CD4-positive, alpha-beta memory T cell (primary cell): ENCODE data around the gene ELFN1. TPM values are rescaled to one million over a fixed set of nuclear protein-coding genes. Genes with fewer than 3 reads are reported as not detected.

Experiments
- CTCF ChIA-PET: fragments of 350-600 bp; sonication (Branson Sonifier 250); formaldehyde crosslinking; loops from one replicate; lab custom pipeline; 2021; ENCODE audit warnings: inconsistent platforms; ENCODE audit not compliant: partially characterized antibody; lab: Charles Lee
- POLR2A ChIA-PET: fragments of 350-600 bp; sonication (Branson Sonifier 250); formaldehyde crosslinking; loops from one replicate; lab custom pipeline; 2021; ENCODE audit not compliant: partially characterized antibody; lab: Charles Lee
- DNase-seq, 5 donors: peaks; one replicate each; pipeline versions ENCODE4 v3.0.0 to v3.0.0-alpha.2; 2020 to 2022; ENCODE audit warnings: mixed read lengths in 1 of 5
- H3K27ac ChIP-seq: one replicate; pipeline ENCODE4 v1.7.0; 2013; ENCODE audit warnings: low read depth, low read length
- H3K27me3 ChIP-seq: 2 replicates; pipeline ENCODE4 v1.7.0; 2013; ENCODE audit warnings: mild to moderate bottlenecking, low read length, moderate library complexity; ENCODE audit not compliant: insufficient read depth
- H3K36me3 ChIP-seq: 2 replicates; pipeline ENCODE4 v1.7.0; 2013; ENCODE audit warnings: mild to moderate bottlenecking, low read length, moderate library complexity; ENCODE audit not compliant: insufficient read depth
- H3K4me1 ChIP-seq: 2 replicates; pipeline ENCODE4 v1.7.0; 2013; ENCODE audit warnings: mild to moderate bottlenecking, low read length, moderate library complexity; ENCODE audit not compliant: insufficient read depth
- H3K4me3 ChIP-seq, 2 donors: one replicate each; pipeline ENCODE4 v1.7.0; 2013; ENCODE audit warnings: low read length in 2 of 2, mild to moderate bottlenecking in 1 of 2
- H3K9me3 ChIP-seq, 2 donors: one replicate each; pipeline ENCODE4 v1.7.0; 2013; ENCODE audit warnings: low read length in 2 of 2, control low read depth in 1 of 2; ENCODE audit not compliant: control insufficient read depth in 1 of 2
- H3K27ac Mint-ChIP-seq, 7 donors: one replicate each; pipeline ENCODE4 v1.8.0; 2020 to 2021; ENCODE audit warnings: mixed read lengths in 7 of 7, mild to moderate bottlenecking in 6 of 7, inconsistent platforms in 3 of 7, moderate library complexity in 3 of 7
- H3K27me3 Mint-ChIP-seq, 2 donors: one replicate each; pipeline ENCODE4 v1.8.0; 2020 to 2021; ENCODE audit warnings: mixed read lengths in 2 of 2
- H3K36me3 Mint-ChIP-seq, 2 donors: one replicate each; pipeline ENCODE4 v1.8.0; 2020 to 2021; ENCODE audit warnings: mixed read lengths in 2 of 2, inconsistent platforms in 1 of 2, mild to moderate bottlenecking in 1 of 2
- H3K4me1 Mint-ChIP-seq, 4 donors: one replicate each; pipeline ENCODE4 v1.8.0; 2020 to 2021; ENCODE audit warnings: mixed read lengths in 4 of 4, mild to moderate bottlenecking in 1 of 4
- H3K4me3 Mint-ChIP-seq, 8 donors: one replicate each; pipeline ENCODE4 v1.8.0; 2020 to 2021; ENCODE audit warnings: mixed read lengths in 8 of 8, mild to moderate bottlenecking in 7 of 8, moderate library complexity in 6 of 8, inconsistent platforms in 3 of 8
- H3K9me3 Mint-ChIP-seq, 8 donors: one replicate each; pipeline ENCODE4 v1.8.0; 2020 to 2021; ENCODE audit warnings: mixed read lengths in 8 of 8, mild to moderate bottlenecking in 5 of 8, inconsistent platforms in 3 of 8, moderate library complexity in 1 of 8
- intact Hi-C: fragments of 100-400 bp; cut with micrococcal nuclease; formaldehyde crosslinking; loops from one replicate; pipeline ENCODE4 v1.15.1; 2023
- polyA plus RNA-seq, 2 donors: library from polyadenylated mRNA; unstranded; fragments of 300-500 nt; fragmentation: Illumina TruSeq; gene quantifications; one replicate each; pipeline ENCODE4 v1.2.3, GENCODE V29; 2021
- total RNA-seq, 2 experiments: library from RNA; stranded (reverse); gene quantifications; one replicate each; pipeline ENCODE4 v1.2.3, GENCODE V29; 2021

Gene ELFN1
- total and polyA plus RNA-seq, 4 experiments from 2014 or later = 0.12 TPM; not detected in 3

- H3K4me1 ChIP-seq = no peaks in the 10 kb centered on the region
- no peaks in the 10 kb centered on the region for H3K9me3 Mint-ChIP-seq
- ChIA-PET CTCF (no interaction called here), POLR2A (no interaction called here)
- no peak overlapping the region for H3K27ac Mint-ChIP-seq
- H3K4me3 ChIP-seq = no peak overlapping the region
- H3K36me3 Mint-ChIP-seq = no peaks in the 10 kb centered on the region
- H3K27me3 ChIP-seq = no peaks in the 10 kb centered on the region
- intact Hi-C loops = no loop called here
- no peak overlapping the region for H3K27ac ChIP-seq
- no peak overlapping the region for H3K4me3 Mint-ChIP-seq
- H3K36me3 ChIP-seq = no peaks in the 10 kb centered on the region
- H3K9me3 ChIP-seq = no peaks in the 10 kb centered on the region
- DNase-seq = no peak
- H3K4me1 Mint-ChIP-seq = peaks cover 0 to 4% (median 3%) of the 10 kb centered on the region in 4 donors
- H3K27me3 Mint-ChIP-seq = peaks cover 0 to 5% of the 10 kb centered on the region in 2 donors
These were observed 78.7 kb downstream of the ELFN1 start for GRCh38 chr7:1748839-1749173.

GRCh38 chr7:1749351-1749863 is 79.3 kb downstream of the ELFN1 start:
- H3K36me3 Mint-ChIP-seq = no peaks in the 10 kb centered on the region

GRCh38 chr7:1749864-1750466 is 79.9 kb downstream of the ELFN1 start:
- Mint-ChIP-seq H3K36me3 (no peaks in the 10 kb centered on the region), H3K27me3 (peaks cover 2 to 5% of the 10 kb centered on the region in 2 donors), H3K4me3 (no peak overlapping the region), H3K27ac (no peak overlapping the region), H3K9me3 (no peaks in the 10 kb centered on the region), H3K4me1 (peaks cover 0 to 4% (median 3%) of the 10 kb centered on the region in 4 donors)
- ChIA-PET CTCF (no interaction called here), POLR2A (no interaction called here)
- DNase-seq = no peak
- Histone ChIP-seq H3K4me3 (no peak overlapping the region), H3K36me3 (no peaks in the 10 kb centered on the region), H3K27me3 (no peaks in the 10 kb centered on the region), H3K27ac (no peak overlapping the region), H3K4me1 (no peaks in the 10 kb centered on the region), H3K9me3 (no peaks in the 10 kb centered on the region)
- intact Hi-C loops = no loop called here

More at GRCh38 chr7:1749351-1749863, 79.3 kb downstream of the ELFN1 start:
- Mint-ChIP-seq H3K9me3 (no peaks in the 10 kb centered on the region), H3K27me3 (peaks cover 0 to 5% of the 10 kb centered on the region in 2 donors), H3K27ac (no peak overlapping the region), H3K4me3 (no peak overlapping the region), H3K4me1 (peaks cover 0 to 4% (median 3%) of the 10 kb centered on the region in 4 donors)
- Histone ChIP-seq H3K27ac (no peak overlapping the region), H3K4me1 (no peaks in the 10 kb centered on the region), H3K9me3 (no peaks in the 10 kb centered on the region), H3K4me3 (no peak overlapping the region), H3K27me3 (no peaks in the 10 kb centered on the region), H3K36me3 (no peaks in the 10 kb centered on the region)
- intact Hi-C loops = no loop called here
- no peak for DNase-seq
- CTCF ChIA-PET = no interaction called here
- POLR2A ChIA-PET = no interaction called here

GRCh38 chr7:1750541-1751021 is 80.5 kb downstream of the ELFN1 start:
- Mint-ChIP-seq H3K4me3 (no peak overlapping the region), H3K36me3 (no peaks in the 10 kb centered on the region), H3K27ac (no peak overlapping the region), H3K9me3 (no peaks in the 10 kb centered on the region), H3K27me3 (peaks cover 2 to 5% of the 10 kb centered on the region in 2 donors), H3K4me1 (peaks cover 0 to 4% (median 3%) of the 10 kb centered on the region in 4 donors)
- Histone ChIP-seq H3K27me3 (no peaks in the 10 kb centered on the region), H3K9me3 (no peaks in the 10 kb centered on the region), H3K36me3 (no peaks in the 10 kb centered on the region), H3K4me3 (no peak overlapping the region), H3K27ac (no peak overlapping the region), H3K4me1 (no peaks in the 10 kb centered on the region)
- intact Hi-C loops = no loop called here
- POLR2A ChIA-PET = no interaction called here
- CTCF ChIA-PET = no interaction called here
- DNase-seq = no peak

- no peak overlapping the region for H3K27ac Mint-ChIP-seq
- intact Hi-C loops = no loop called here
- no peak overlapping the region for H3K4me3 ChIP-seq
- H3K4me3 Mint-ChIP-seq = no peak overlapping the region
- DNase-seq = no peak
- no peaks in the 10 kb centered on the region for H3K9me3 ChIP-seq
- H3K27me3 Mint-ChIP-seq = peaks cover 2 to 5% of the 10 kb centered on the region in 2 donors
- H3K36me3 ChIP-seq = no peaks in the 10 kb centered on the region
- H3K27me3 ChIP-seq = no peaks in the 10 kb centered on the region
- no peaks in the 10 kb centered on the region for H3K4me1 ChIP-seq
- peaks cover 0 to 4% (median 3%) of the 10 kb centered on the region in 4 donors for H3K4me1 Mint-ChIP-seq
- no peaks in the 10 kb centered on the region for H3K36me3 Mint-ChIP-seq
- POLR2A ChIA-PET = no interaction called here
- no peaks in the 10 kb centered on the region for H3K9me3 Mint-ChIP-seq
- CTCF ChIA-PET = no interaction called here
- no peak overlapping the region for H3K27ac ChIP-seq
These were observed 82.0 kb downstream of the ELFN1 start for GRCh38 chr7:1752111-1752510.

- Mint-ChIP-seq H3K27me3 (peaks cover 2 to 4% of the 10 kb centered on the region in 2 donors), H3K4me1 (peaks cover 0 to 4% (median 3%) of the 10 kb centered on the region in 4 donors), H3K4me3 (no peak overlapping the region), H3K36me3 (no peaks in the 10 kb centered on the region), H3K9me3 (no peaks in the 10 kb centered on the region), H3K27ac (peak overlapping the region in 1 of 7 donors; percentile 41)
- POLR2A ChIA-PET = no interaction called here
- peak in 1 of 5 donors; percentile 14 for DNase-seq
- H3K27ac ChIP-seq = no peak overlapping the region
- H3K27me3 ChIP-seq = no peaks in the 10 kb centered on the region
- no peaks in the 10 kb centered on the region for H3K36me3 ChIP-seq
- no peak overlapping the region for H3K4me3 ChIP-seq
- CTCF ChIA-PET = no interaction called here
- intact Hi-C loops = no loop called here
- H3K9me3 ChIP-seq = no peaks in the 10 kb centered on the region
- no peaks in the 10 kb centered on the region for H3K4me1 ChIP-seq
These were observed 82.9 kb downstream of the ELFN1 start for GRCh38 chr7:1752771-1753563.

- ChIA-PET CTCF (no interaction called here), POLR2A (no interaction called here)
- intact Hi-C loops = no loop called here
- Histone ChIP-seq H3K36me3 (no peaks in the 10 kb centered on the region), H3K27me3 (no peaks in the 10 kb centered on the region), H3K4me1 (no peaks in the 10 kb centered on the region), H3K9me3 (no peaks in the 10 kb centered on the region), H3K4me3 (no peak overlapping the region), H3K27ac (no peak overlapping the region)
- no peaks in the 10 kb centered on the region for H3K9me3 Mint-ChIP-seq
- H3K4me3 Mint-ChIP-seq = no peak overlapping the region
- peaks cover 2 to 4% of the 10 kb centered on the region in 2 donors for H3K27me3 Mint-ChIP-seq
- DNase-seq = no peak
- peaks cover 0 to 4% (median 3%) of the 10 kb centered on the region in 4 donors for H3K4me1 Mint-ChIP-seq
- peak overlapping the region in 1 of 7 donors; percentile 41 for H3K27ac Mint-ChIP-seq
- no peaks in the 10 kb centered on the region for H3K36me3 Mint-ChIP-seq
These were observed 83.4 kb downstream of the ELFN1 start for GRCh38 chr7:1753564-1753867.
